Hepatocyte (in vitro differentiated cells): ENCODE results near the gene CT47B1.

ENCODE experiments used
- CTCF ChIP-seq: fragments of 200-600 bp; sonication (generic); IDR thresholded peaks from 2 replicates; pipeline ENCODE4 v1.5.1; 2016; ENCODE audit warnings: antibody characterized with exemption, mild to moderate bottlenecking; ENCODE audit not compliant: poor library complexity
- EZH2phosphoT487 ChIP-seq: fragments of 200-600 bp; sonication (generic); IDR thresholded peaks from one replicate; pipeline ENCODE4 v1.6.1; 2018; ENCODE audit warnings: antibody characterized with exemption, mild to moderate bottlenecking, low read depth, moderate library complexity; ENCODE audit not compliant: unreplicated experiment, severe bottlenecking

GRCh38 chrX:120839491-120839890 is 36.2 kb downstream of the CT47B1 start:
- TF ChIP-seq CTCF: no peak
- TF ChIP-seq EZH2phosphoT487: no peak
